ENCODE measurements around the gene KRTAP20-4.

KRTAP20-4 gene

GRCh38 chr21:30620522-30620921 lies at the start of gene KRTAP20-4:
TSS of gene KRTAP20-4 (plus strand) at chr21:30620627.
- TF ChIP-seq CTCF (IDR thresholded peaks at IDR 0.05; ENCODE audit: control extremely low read depth, extremely low read depth, low read depth, missing control alignments): no peak
- CTCF ChIA-PET: no interaction called here
- DNase-seq (ENCODE audit: extremely low spot score): no peak
- POLR2A ChIA-PET: no interaction called here

- no peak for DNase-seq (ENCODE audit: extremely low spot score)
- ChIA-PET CTCF (interaction anchor here (1.5 kb wide), 1 partner anchor 9 kb away, joined by 3 read pairs; no protein-coding TSS in a partner anchor), POLR2A (no interaction called here)
- TF ChIP-seq CTCF (IDR thresholded peaks at IDR 0.05; ENCODE audit: control extremely low read depth, extremely low read depth, low read depth, missing control alignments): no peak
Observed at GRCh38 chr21:30577766-30578165, 42.7 kb upstream of the KRTAP20-4 start.

GRCh38 chr21:30579346-30579745 lies 41.1 kb upstream of the KRTAP20-4 start:
- CTCF ChIA-PET: no interaction called here
- DNase-seq (ENCODE audit: extremely low spot score): no peak
- TF ChIP-seq CTCF (IDR thresholded peaks at IDR 0.05; ENCODE audit: control extremely low read depth, extremely low read depth, low read depth, missing control alignments): no peak
- POLR2A ChIA-PET: no interaction called here

GRCh38 chr21:30580132-30580531 lies 40.3 kb upstream of the KRTAP20-4 start:
- TF ChIP-seq CTCF (IDR thresholded peaks at IDR 0.05; ENCODE audit: control extremely low read depth, extremely low read depth, low read depth, missing control alignments): no peak
- POLR2A ChIA-PET: no interaction called here
- CTCF ChIA-PET: no interaction called here
- no peak for DNase-seq (ENCODE audit: extremely low spot score)

GRCh38 chr21:30582870-30583269 lies 37.6 kb upstream of the KRTAP20-4 start:
- no peak for TF ChIP-seq CTCF (IDR thresholded peaks at IDR 0.05; ENCODE audit: control extremely low read depth, extremely low read depth, low read depth, missing control alignments)
- DNase-seq (ENCODE audit: extremely low spot score): no peak
- ChIA-PET POLR2A (no interaction called here), CTCF (no interaction called here)

GRCh38 chr21:30590297-30590696 lies 30.1 kb upstream of the KRTAP20-4 start, which contains the start of gene KRTAP22-2:
TSS of gene KRTAP22-2 (minus strand) at chr21:30590397.
- POLR2A ChIA-PET: no interaction called here
- no peak for TF ChIP-seq CTCF (IDR thresholded peaks at IDR 0.05; ENCODE audit: control extremely low read depth, extremely low read depth, low read depth, missing control alignments)
- CTCF ChIA-PET: no interaction called here
- DNase-seq (ENCODE audit: extremely low spot score): no peak

- ChIA-PET POLR2A (no interaction called here), CTCF (no interaction called here)
- no peak for DNase-seq (ENCODE audit: extremely low spot score)
Observed at GRCh38 chr21:30592140-30592539, 28.3 kb upstream of the KRTAP20-4 start, which contains the start of gene KRTAP6-3. TSS of gene KRTAP6-3 (plus strand) at chr21:30592440. CDS start at chr21:30592446, 6 bp downstream.

More at GRCh38 chr21:30592140-30592539, 28.3 kb upstream of the KRTAP20-4 start, which contains the start of gene KRTAP6-3:
- TF ChIP-seq CTCF (IDR thresholded peaks at IDR 0.05; ENCODE audit: control extremely low read depth, extremely low read depth, low read depth, missing control alignments): no peak
